Measurements from ENCODE around the gene ANKRD11.

The ANKRD11 gene

GRCh38 chr16:89232107-89232506 lies 258.3 kb downstream of the ANKRD11 start:
- DNase-seq (ENCODE audit: low spot score), result no peak

GRCh38 chr16:89230255-89230654 lies 260.1 kb downstream of the ANKRD11 start:
- no peak for DNase-seq (ENCODE audit: low spot score)

GRCh38 chr16:89224665-89225064 lies 265.7 kb downstream of the ANKRD11 start:
- DNase-seq (ENCODE audit: low spot score), result no peak

- DNase-seq (ENCODE audit: low spot score), result no peak
These were observed 267.4 kb downstream of the ANKRD11 start for GRCh38 chr16:89222931-89223330.

GRCh38 chr16:89221604-89222003 lies 268.8 kb downstream of the ANKRD11 start:
- DNase-seq (ENCODE audit: low spot score), result no peak

GRCh38 chr16:89219365-89219764 lies 271.0 kb downstream of the ANKRD11 start:
- DNase-seq (ENCODE audit: low spot score), result no peak
